ENCODE results near the gene SCLY.

Gene SCLY

GRCh38 chr2:238082151-238082550, 21.4 kb downstream of the SCLY start:
- Histone ChIP-seq H3K4me1 (ENCODE audit: control insufficient read depth in 2 of 2, insufficient read depth in 1 of 2, low read depth in 1 of 2, low read length in 2 of 2) (no peaks in the 10 kb centered on the region), H3K18ac (ENCODE audit: low read length) (no peak overlapping the region), H2BK5ac (ENCODE audit: low read length) (no peak overlapping the region), H3K9me3 (replicated peaks in 1 of 2; ENCODE audit: control insufficient read depth in 2 of 2, insufficient read depth in 1 of 2, low read depth in 1 of 2, low read length in 2 of 2) (peaks cover 0 to 7% of the 10 kb centered on the region in 2 donors), H3K14ac (ENCODE audit: low read length) (no peak overlapping the region), H3K27ac (replicated peaks; ENCODE audit: low read length) (no peak overlapping the region), H3K36me3 (replicated peaks in 1 of 2; ENCODE audit: control insufficient read depth in 2 of 2, insufficient read depth in 2 of 2, low read length in 2 of 2) (peaks cover 25 to 84% of the 10 kb centered on the region in 2 donors), H3K79me1 (ENCODE audit: low read depth, low read length) (no peaks in the 10 kb centered on the region), H2AK5ac (ENCODE audit: low read depth, low read length) (no peak overlapping the region), H3K4ac (ENCODE audit: low read length) (no peak overlapping the region), H2BK120ac (ENCODE audit: low read depth, low read length) (no peak overlapping the region), H3K9ac (ENCODE audit: low read depth, low read length, poor library complexity) (no peak overlapping the region), H3K23ac (ENCODE audit: low read depth, low read length, poor library complexity) (no peak overlapping the region), H2AFZ (ENCODE audit: low read length) (no peak overlapping the region), H3K4me3 (ENCODE audit: low read length in 2 of 2) (peak overlapping the region in 1 of 2 donors; percentile 63), H3K27me3 (ENCODE audit: control insufficient read depth in 3 of 3, insufficient read depth in 3 of 3, low read depth in 1 of 3, low read length in 3 of 3) (no peaks in the 10 kb centered on the region), H4K91ac (ENCODE audit: low read depth, low read length, poor library complexity) (no peak overlapping the region), H4K8ac (ENCODE audit: low read depth, low read length) (no peak overlapping the region), H2BK15ac (ENCODE audit: low read length) (no peak overlapping the region), H2BK12ac (ENCODE audit: low read length) (no peak overlapping the region), H3K4me2 (ENCODE audit: insufficient read depth, low read length, poor library complexity, severe bottlenecking) (no peak overlapping the region)
- WGBS, 2 donors (ENCODE audit: extremely low coverage in 2 of 2, insufficient read length in 2 of 2, insufficient replicate concordance in 1 of 2), result no CpG with 5 or more reads among the region's 17 CpGs
- DNase-seq (ENCODE audit: low spot score), result no peak

DNA sequence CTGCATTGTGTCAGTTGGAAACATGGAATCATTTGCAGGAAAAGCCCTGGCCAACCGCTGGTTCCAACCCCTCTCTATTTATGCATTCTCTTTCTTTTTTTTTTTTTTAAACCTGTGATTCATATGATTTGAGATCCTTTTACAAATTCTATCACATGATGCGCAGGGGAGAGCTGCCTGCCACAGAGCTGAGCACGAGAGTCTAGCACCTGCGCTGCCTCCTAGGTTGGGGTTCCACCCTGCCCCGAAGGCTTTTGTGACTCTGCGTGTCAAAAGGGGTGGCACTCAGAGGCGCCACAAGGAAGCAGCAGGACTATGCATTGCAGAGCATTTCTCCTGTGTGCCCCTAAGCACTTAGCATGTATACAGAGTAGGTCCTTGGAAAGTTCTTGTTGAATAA, 22.0 kb downstream of the SCLY start:
- H2AFZ ChIP-seq (ENCODE audit: low read length), result no peak overlapping the region
- no peak overlapping the region for H2BK12ac ChIP-seq (ENCODE audit: low read length)
- no peak overlapping the region for H2BK15ac ChIP-seq (ENCODE audit: low read length)
- H4K8ac ChIP-seq (ENCODE audit: low read depth, low read length), result no peak overlapping the region
- WGBS, 2 donors (ENCODE audit: extremely low coverage in 2 of 2, insufficient read length in 2 of 2, insufficient replicate concordance in 1 of 2), result no CpG with 5 or more reads among the region's 7 CpGs
- no peak overlapping the region for H3K4ac ChIP-seq (ENCODE audit: low read length)
- no peaks in the 10 kb centered on the region for H3K4me1 ChIP-seq (ENCODE audit: control insufficient read depth in 2 of 2, insufficient read depth in 1 of 2, low read depth in 1 of 2, low read length in 2 of 2)
- no peaks in the 10 kb centered on the region for H3K27me3 ChIP-seq (ENCODE audit: control insufficient read depth in 3 of 3, insufficient read depth in 3 of 3, low read depth in 1 of 3, low read length in 3 of 3)
- H3K36me3 ChIP-seq (replicated peaks in 1 of 2; ENCODE audit: control insufficient read depth in 2 of 2, insufficient read depth in 2 of 2, low read length in 2 of 2), result peaks cover 23 to 77% of the 10 kb centered on the region in 2 donors
- H3K9ac ChIP-seq (ENCODE audit: low read depth, low read length, poor library complexity), result no peak overlapping the region
- H3K79me1 ChIP-seq (ENCODE audit: low read depth, low read length), result no peaks in the 10 kb centered on the region
- no peak overlapping the region for H3K23ac ChIP-seq (ENCODE audit: low read depth, low read length, poor library complexity)
- no peak overlapping the region for H3K14ac ChIP-seq (ENCODE audit: low read length)
- H3K4me3 ChIP-seq (ENCODE audit: low read length in 2 of 2), result no peak overlapping the region
- no peak overlapping the region for H2BK120ac ChIP-seq (ENCODE audit: low read depth, low read length)
- DNase-seq (ENCODE audit: low spot score), result no peak
- no peak overlapping the region for H3K18ac ChIP-seq (ENCODE audit: low read length)
- H3K9me3 ChIP-seq (replicated peaks in 1 of 2; ENCODE audit: control insufficient read depth in 2 of 2, insufficient read depth in 1 of 2, low read depth in 1 of 2, low read length in 2 of 2), result peaks cover 0 to 4% of the 10 kb centered on the region in 2 donors
- H3K4me2 ChIP-seq (ENCODE audit: insufficient read depth, low read length, poor library complexity, severe bottlenecking), result no peak overlapping the region
- no peak overlapping the region for H2AK5ac ChIP-seq (ENCODE audit: low read depth, low read length)
- H3K27ac ChIP-seq (replicated peaks; ENCODE audit: low read length), result no peak overlapping the region
- no peak overlapping the region for H2BK5ac ChIP-seq (ENCODE audit: low read length)
- H4K91ac ChIP-seq (ENCODE audit: low read depth, low read length, poor library complexity), result no peak overlapping the region

- Histone ChIP-seq H2AFZ (ENCODE audit: low read length) (no peak overlapping the region), H3K14ac (ENCODE audit: low read length) (no peak overlapping the region), H4K8ac (ENCODE audit: low read depth, low read length) (no peak overlapping the region), H3K9ac (ENCODE audit: low read depth, low read length, poor library complexity) (no peak overlapping the region), H2BK15ac (ENCODE audit: low read length) (no peak overlapping the region), H3K79me1 (ENCODE audit: low read depth, low read length) (no peaks in the 10 kb centered on the region), H2BK12ac (ENCODE audit: low read length) (no peak overlapping the region), H3K4me1 (ENCODE audit: control insufficient read depth in 2 of 2, insufficient read depth in 1 of 2, low read depth in 1 of 2, low read length in 2 of 2) (no peaks in the 10 kb centered on the region), H3K4ac (ENCODE audit: low read length) (no peak overlapping the region), H2BK120ac (ENCODE audit: low read depth, low read length) (no peak overlapping the region), H2BK5ac (ENCODE audit: low read length) (no peak overlapping the region), H3K4me3 (ENCODE audit: low read length in 2 of 2) (no peak overlapping the region), H3K36me3 (replicated peaks in 1 of 2; ENCODE audit: control insufficient read depth in 2 of 2, insufficient read depth in 2 of 2, low read length in 2 of 2) (peaks cover 25 to 71% of the 10 kb centered on the region in 2 donors), H3K27me3 (ENCODE audit: control insufficient read depth in 3 of 3, insufficient read depth in 3 of 3, low read depth in 1 of 3, low read length in 3 of 3) (no peaks in the 10 kb centered on the region), H2AK5ac (ENCODE audit: low read depth, low read length) (no peak overlapping the region), H3K9me3 (replicated peaks in 1 of 2; ENCODE audit: control insufficient read depth in 2 of 2, insufficient read depth in 1 of 2, low read depth in 1 of 2, low read length in 2 of 2) (peaks cover 0 to 4% of the 10 kb centered on the region in 2 donors), H4K91ac (ENCODE audit: low read depth, low read length, poor library complexity) (no peak overlapping the region), H3K23ac (ENCODE audit: low read depth, low read length, poor library complexity) (no peak overlapping the region), H3K27ac (replicated peaks; ENCODE audit: low read length) (no peak overlapping the region), H3K18ac (ENCODE audit: low read length) (no peak overlapping the region), H3K4me2 (ENCODE audit: insufficient read depth, low read length, poor library complexity, severe bottlenecking) (no peak overlapping the region)
- no peak for DNase-seq (ENCODE audit: low spot score)
- no CpG with 5 or more reads among the region's 5 CpGs for WGBS, 2 donors (ENCODE audit: extremely low coverage in 2 of 2, insufficient read length in 2 of 2, insufficient replicate concordance in 1 of 2)
Measured at GRCh38 chr2:238083919-238084318, 23.1 kb downstream of the SCLY start.

- H3K4me2 ChIP-seq (ENCODE audit: insufficient read depth, low read length, poor library complexity, severe bottlenecking), result no peak overlapping the region
- no peak overlapping the region for H3K4ac ChIP-seq (ENCODE audit: low read length)
- no peak overlapping the region for H2AK5ac ChIP-seq (ENCODE audit: low read depth, low read length)
- no peaks in the 10 kb centered on the region for H3K4me1 ChIP-seq (ENCODE audit: control insufficient read depth in 2 of 2, insufficient read depth in 1 of 2, low read depth in 1 of 2, low read length in 2 of 2)
- no peak overlapping the region for H3K14ac ChIP-seq (ENCODE audit: low read length)
- H2BK5ac ChIP-seq (ENCODE audit: low read length), result no peak overlapping the region
- peaks cover 0 to 3% of the 10 kb centered on the region in 2 donors for H3K9me3 ChIP-seq (replicated peaks in 1 of 2; ENCODE audit: control insufficient read depth in 2 of 2, insufficient read depth in 1 of 2, low read depth in 1 of 2, low read length in 2 of 2)
- H3K4me3 ChIP-seq (ENCODE audit: low read length in 2 of 2), result no peak overlapping the region
- H3K36me3 ChIP-seq (replicated peaks in 1 of 2; ENCODE audit: control insufficient read depth in 2 of 2, insufficient read depth in 2 of 2, low read length in 2 of 2), result peaks cover 25 to 62% of the 10 kb centered on the region in 2 donors
- no peak overlapping the region for H3K9ac ChIP-seq (ENCODE audit: low read depth, low read length, poor library complexity)
- DNase-seq (ENCODE audit: low spot score), result no peak
- H4K8ac ChIP-seq (ENCODE audit: low read depth, low read length), result no peak overlapping the region
- no peak overlapping the region for H3K18ac ChIP-seq (ENCODE audit: low read length)
- H3K27me3 ChIP-seq (ENCODE audit: control insufficient read depth in 3 of 3, insufficient read depth in 3 of 3, low read depth in 1 of 3, low read length in 3 of 3), result no peaks in the 10 kb centered on the region
- no CpG with 5 or more reads among the region's 7 CpGs for WGBS, 2 donors (ENCODE audit: extremely low coverage in 2 of 2, insufficient read length in 2 of 2, insufficient replicate concordance in 1 of 2)
- H2BK15ac ChIP-seq (ENCODE audit: low read length), result no peak overlapping the region
- H2AFZ ChIP-seq (ENCODE audit: low read length), result no peak overlapping the region
- no peaks in the 10 kb centered on the region for H3K79me1 ChIP-seq (ENCODE audit: low read depth, low read length)
- no peak overlapping the region for H3K27ac ChIP-seq (replicated peaks; ENCODE audit: low read length)
- H2BK120ac ChIP-seq (ENCODE audit: low read depth, low read length), result no peak overlapping the region
- no peak overlapping the region for H4K91ac ChIP-seq (ENCODE audit: low read depth, low read length, poor library complexity)
- H3K23ac ChIP-seq (ENCODE audit: low read depth, low read length, poor library complexity), result no peak overlapping the region
- no peak overlapping the region for H2BK12ac ChIP-seq (ENCODE audit: low read length)
Measured at GRCh38 chr2:238084761-238085160, 24.0 kb downstream of the SCLY start.

Data from neuronal stem cell (in vitro differentiated cells).